ENCODE measurements around the gene C1orf52. TPM values are rescaled to one million over a fixed set of nuclear protein-coding genes. Genes with fewer than 3 reads are reported as not detected.
A peak's percentile ranks its signal among the peaks of the same experiment; 100 is the strongest.

C1orf52 gene
- total and polyA plus RNA-seq, 9 of the 15 experiments (the other 6 are each of a cell fraction or from before 2014, with no cell fraction given): 17.0 to 38.5 (median 33.0) TPM

DNA sequence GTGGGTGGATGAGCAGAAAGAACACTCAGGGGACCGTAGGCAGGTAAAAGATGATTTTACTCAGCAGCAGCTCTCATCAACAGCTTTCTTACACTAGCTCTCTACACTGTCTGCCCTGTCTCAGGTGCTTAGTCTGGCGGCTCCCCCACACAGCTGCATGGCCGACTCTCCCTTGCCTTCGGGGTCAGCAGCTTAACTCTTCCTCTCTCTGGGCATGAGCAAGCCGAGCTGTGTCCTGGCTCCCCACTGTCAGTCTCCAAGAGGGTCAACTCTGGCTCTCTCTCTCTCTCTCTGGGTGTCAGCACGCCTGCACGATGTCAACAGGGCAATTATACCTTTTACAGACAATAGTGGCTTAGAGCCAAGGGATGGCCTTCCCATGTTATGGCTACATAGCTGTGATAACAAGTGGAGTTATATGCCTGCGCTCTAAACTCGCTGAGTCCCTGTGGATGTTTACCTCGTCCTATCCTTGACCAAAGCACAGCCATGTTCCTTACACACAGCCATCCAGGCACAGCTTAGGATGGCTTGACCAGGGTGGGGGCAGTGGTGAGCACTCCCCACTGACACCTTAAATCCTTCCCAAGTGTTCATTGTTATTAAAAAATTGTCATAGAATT lies 20.1 kb upstream of the C1orf52 start (continued):
- TF ChIP-seq, protein P1, sequence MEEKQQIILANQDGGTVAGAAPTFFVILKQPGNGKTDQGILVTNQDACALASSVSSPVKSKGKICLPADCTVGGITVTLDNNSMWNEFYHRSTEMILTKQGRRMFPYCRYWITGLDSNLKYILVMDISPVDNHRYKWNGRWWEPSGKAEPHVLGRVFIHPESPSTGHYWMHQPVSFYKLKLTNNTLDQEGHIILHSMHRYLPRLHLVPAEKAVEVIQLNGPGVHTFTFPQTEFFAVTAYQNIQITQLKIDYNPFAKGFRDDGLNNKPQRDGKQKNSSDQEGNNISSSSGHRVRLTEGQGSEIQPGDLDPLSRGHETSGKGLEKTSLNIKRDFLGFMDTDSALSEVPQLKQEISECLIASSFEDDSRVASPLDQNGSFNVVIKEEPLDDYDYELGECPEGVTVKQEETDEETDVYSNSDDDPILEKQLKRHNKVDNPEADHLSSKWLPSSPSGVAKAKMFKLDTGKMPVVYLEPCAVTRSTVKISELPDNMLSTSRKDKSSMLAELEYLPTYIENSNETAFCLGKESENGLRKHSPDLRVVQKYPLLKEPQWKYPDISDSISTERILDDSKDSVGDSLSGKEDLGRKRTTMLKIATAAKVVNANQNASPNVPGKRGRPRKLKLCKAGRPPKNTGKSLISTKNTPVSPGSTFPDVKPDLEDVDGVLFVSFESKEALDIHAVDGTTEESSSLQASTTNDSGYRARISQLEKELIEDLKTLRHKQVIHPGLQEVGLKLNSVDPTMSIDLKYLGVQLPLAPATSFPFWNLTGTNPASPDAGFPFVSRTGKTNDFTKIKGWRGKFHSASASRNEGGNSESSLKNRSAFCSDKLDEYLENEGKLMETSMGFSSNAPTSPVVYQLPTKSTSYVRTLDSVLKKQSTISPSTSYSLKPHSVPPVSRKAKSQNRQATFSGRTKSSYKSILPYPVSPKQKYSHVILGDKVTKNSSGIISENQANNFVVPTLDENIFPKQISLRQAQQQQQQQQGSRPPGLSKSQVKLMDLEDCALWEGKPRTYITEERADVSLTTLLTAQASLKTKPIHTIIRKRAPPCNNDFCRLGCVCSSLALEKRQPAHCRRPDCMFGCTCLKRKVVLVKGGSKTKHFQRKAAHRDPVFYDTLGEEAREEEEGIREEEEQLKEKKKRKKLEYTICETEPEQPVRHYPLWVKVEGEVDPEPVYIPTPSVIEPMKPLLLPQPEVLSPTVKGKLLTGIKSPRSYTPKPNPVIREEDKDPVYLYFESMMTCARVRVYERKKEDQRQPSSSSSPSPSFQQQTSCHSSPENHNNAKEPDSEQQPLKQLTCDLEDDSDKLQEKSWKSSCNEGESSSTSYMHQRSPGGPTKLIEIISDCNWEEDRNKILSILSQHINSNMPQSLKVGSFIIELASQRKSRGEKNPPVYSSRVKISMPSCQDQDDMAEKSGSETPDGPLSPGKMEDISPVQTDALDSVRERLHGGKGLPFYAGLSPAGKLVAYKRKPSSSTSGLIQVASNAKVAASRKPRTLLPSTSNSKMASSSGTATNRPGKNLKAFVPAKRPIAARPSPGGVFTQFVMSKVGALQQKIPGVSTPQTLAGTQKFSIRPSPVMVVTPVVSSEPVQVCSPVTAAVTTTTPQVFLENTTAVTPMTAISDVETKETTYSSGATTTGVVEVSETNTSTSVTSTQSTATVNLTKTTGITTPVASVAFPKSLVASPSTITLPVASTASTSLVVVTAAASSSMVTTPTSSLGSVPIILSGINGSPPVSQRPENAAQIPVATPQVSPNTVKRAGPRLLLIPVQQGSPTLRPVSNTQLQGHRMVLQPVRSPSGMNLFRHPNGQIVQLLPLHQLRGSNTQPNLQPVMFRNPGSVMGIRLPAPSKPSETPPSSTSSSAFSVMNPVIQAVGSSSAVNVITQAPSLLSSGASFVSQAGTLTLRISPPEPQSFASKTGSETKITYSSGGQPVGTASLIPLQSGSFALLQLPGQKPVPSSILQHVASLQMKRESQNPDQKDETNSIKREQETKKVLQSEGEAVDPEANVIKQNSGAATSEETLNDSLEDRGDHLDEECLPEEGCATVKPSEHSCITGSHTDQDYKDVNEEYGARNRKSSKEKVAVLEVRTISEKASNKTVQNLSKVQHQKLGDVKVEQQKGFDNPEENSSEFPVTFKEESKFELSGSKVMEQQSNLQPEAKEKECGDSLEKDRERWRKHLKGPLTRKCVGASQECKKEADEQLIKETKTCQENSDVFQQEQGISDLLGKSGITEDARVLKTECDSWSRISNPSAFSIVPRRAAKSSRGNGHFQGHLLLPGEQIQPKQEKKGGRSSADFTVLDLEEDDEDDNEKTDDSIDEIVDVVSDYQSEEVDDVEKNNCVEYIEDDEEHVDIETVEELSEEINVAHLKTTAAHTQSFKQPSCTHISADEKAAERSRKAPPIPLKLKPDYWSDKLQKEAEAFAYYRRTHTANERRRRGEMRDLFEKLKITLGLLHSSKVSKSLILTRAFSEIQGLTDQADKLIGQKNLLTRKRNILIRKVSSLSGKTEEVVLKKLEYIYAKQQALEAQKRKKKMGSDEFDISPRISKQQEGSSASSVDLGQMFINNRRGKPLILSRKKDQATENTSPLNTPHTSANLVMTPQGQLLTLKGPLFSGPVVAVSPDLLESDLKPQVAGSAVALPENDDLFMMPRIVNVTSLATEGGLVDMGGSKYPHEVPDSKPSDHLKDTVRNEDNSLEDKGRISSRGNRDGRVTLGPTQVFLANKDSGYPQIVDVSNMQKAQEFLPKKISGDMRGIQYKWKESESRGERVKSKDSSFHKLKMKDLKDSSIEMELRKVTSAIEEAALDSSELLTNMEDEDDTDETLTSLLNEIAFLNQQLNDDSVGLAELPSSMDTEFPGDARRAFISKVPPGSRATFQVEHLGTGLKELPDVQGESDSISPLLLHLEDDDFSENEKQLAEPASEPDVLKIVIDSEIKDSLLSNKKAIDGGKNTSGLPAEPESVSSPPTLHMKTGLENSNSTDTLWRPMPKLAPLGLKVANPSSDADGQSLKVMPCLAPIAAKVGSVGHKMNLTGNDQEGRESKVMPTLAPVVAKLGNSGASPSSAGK (IDR thresholded peaks at IDR 0.05): no peak
- TF ChIP-seq BCOR (IDR thresholded peaks at IDR 0.05) (no peak), SAFB (IDR thresholded peaks at IDR 0.05; ENCODE audit: borderline replicate concordance, low read depth, low read length) (no peak), GTF2F1 (IDR thresholded peaks at IDR 0.05; ENCODE audit: low read depth, low read length) (no peak), POLR2H (tag; IDR thresholded peaks at IDR 0.05; ENCODE audit: low read depth) (no peak), L3MBTL2 (IDR thresholded peaks at IDR 0.05) (no peak), SMAD3 (CRISPR knock-in tag; conservative IDR thresholded peaks at IDR 0.05) (peak; percentile 73; the same call in 1 of the 2 replicates), RFX5 (IDR thresholded peaks at IDR 0.05; ENCODE audit: low read depth, low read length) (no peak), ARID1B (IDR thresholded peaks at IDR 0.05) (no peak), NR2C1 (IDR thresholded peaks at IDR 0.05) (no peak), NR2C1 (tag; IDR thresholded peaks at IDR 0.05) (peak; percentile 88), ZNF3 (CRISPR knock-in tag; IDR thresholded peaks at IDR 0.05) (no peak), NR3C1 (CRISPR knock-in tag; IDR thresholded peaks at IDR 0.05) (no peak), ZBTB7A (IDR thresholded peaks at IDR 0.05; ENCODE audit: borderline replicate concordance, control insufficient read depth, low read depth, low read length) (no peak)
- TF ChIP-seq, protein P2, sequence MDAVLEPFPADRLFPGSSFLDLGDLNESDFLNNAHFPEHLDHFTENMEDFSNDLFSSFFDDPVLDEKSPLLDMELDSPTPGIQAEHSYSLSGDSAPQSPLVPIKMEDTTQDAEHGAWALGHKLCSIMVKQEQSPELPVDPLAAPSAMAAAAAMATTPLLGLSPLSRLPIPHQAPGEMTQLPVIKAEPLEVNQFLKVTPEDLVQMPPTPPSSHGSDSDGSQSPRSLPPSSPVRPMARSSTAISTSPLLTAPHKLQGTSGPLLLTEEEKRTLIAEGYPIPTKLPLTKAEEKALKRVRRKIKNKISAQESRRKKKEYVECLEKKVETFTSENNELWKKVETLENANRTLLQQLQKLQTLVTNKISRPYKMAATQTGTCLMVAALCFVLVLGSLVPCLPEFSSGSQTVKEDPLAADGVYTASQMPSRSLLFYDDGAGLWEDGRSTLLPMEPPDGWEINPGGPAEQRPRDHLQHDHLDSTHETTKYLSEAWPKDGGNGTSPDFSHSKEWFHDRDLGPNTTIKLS (IDR thresholded peaks at IDR 0.05; ENCODE audit: borderline replicate concordance, low read depth): no peak
